UCSD-AML1 (cell line): ENCODE measurements around the gene WDPCP.
"Not testable (repeated sequence)": the region's sequence is repeated elsewhere in the genome, so short reads cannot be mapped to it uniquely, and the experiment has no call there.

Source experiments
- DNase-seq: peaks from one replicate; lab custom pipeline; 2025; ENCODE audit not compliant: unreplicated experiment; lab: John Stamatoyannopoulos, UW

The WDPCP gene

DNA sequence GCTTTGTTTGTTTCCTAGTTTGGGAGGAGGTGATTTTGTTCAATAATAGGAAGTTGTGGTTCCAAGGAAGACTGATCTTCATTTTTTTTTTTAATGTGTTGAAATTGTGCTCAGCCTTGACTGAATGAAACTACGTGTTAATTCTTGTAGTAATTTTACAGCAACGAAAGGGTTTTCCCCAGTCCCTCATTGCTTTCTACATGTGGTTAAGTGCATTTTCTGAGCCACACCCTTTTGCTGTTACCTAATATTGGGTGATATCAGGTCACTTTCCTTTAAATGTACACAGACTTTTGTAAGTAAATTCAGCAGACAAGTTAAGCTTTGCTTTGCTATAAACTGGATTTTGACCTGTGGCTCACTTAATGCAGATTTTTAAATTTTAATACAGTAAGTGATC is 464.1 kb downstream of the WDPCP start:
- no peak for DNase-seq

DNA sequence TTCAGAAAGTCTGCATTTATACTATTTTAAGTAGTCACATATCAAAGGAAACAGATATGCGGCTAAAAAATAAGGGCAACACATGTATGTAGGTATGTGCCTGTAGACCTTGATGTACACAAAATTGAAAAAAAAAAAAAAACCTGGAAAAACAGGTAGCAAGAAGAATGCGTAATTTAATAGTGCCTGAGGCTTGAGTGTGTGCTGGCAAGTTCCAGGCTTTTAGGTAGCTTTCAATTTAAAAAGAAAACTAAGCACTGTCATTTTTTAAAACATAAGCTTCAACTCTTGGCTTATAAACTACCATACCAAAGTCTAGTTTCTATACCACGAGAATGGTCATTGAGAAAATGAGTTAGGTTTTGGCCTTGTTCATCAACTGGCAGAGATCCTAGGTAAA is 465.4 kb downstream of the WDPCP start:
- no peak for DNase-seq

DNA sequence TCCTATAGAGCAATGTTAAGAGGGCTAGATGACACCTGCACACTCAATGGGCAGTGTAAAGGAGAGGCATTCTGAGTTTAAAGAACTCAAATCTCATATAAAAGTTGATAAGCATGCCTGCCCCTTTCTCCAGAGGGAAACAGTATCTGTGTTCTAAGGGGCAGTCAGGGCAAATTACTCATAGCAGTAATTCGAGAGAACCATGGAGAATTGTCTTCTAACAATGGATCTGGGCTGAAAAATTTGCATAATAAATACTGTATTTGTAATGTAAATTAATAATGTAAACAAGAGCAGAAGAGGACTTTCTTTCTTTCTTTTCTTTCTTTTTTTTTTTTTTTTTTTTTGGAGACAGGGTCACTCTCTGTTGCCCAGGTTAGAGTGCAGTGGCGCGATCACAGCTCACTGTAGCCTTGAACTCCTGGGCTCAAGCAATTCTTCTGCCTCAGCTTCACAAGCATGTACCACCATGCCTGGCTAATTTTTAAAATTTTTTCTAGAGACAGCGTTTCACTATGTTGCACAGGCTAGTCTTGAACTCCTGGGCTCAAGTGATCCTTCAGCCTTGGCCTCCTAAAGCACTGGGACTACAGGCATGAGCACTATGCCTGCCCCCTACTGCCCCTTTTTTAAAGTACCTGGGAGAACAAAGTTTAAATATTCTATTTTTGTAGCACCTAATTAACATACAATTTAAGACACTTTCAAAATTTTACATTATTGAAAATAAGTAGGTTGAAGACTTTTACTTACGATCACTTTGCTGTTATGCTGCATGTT is 467.0 kb downstream of the WDPCP start:
- DNase-seq = no peak

DNA sequence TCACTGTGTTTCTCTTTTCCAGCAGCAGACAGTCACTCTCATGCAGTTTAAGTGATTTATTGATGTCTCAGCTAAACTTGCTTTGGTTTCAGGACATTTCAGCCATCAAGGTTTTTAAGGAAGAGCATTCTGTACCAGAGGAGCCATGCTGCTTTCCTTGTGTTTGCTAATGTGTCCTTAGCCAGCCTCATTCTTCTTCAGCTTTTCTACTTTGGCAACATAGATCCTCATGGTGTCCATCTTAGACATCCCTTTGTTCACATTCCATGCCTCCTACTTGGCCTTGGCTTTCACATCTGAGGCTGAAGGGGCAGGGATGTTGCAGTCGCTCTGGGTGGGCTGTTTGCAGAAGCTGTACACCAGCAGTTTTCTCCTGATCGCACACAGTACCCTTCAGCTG is 469.5 kb downstream of the WDPCP start:
- no peak for DNase-seq

DNA sequence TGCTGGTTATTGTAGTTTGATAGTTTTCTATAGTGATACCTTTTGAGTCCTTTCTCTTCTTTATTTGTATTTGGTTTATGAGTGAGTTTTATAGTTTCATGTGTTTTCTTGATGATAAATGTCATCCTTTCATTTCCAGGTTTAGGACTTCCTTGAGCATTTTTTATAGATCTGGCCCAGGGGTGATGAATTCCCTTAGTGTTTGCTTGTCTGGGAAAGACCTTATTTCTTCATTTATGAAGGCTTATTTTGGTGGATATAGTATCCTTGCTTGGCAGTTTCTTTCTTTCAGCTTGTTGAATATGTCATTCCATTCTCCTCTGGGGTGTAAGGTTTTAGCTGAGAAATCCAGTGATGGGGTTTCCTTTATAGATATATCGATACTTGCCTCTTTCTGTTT is 483.8 kb downstream of the WDPCP start:
- DNase-seq = no peak

DNA sequence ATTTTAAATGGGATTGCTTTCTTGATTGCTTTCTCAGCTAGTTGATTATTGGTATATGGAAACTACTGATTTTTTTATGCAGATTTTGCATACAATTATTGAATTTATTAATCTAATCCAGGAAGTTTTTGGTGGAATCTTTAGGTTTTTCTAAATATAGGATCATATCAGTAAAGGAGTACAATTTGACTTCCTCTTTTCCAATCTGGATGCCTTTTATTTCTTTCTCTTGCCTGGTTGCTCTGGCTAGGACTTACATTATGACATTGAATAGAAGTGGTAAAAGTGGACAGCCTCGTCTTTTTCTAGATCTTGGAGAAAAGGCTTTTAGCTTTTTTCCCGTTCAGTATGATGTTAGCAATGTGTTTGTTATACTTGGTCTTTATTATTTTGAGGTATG is 486.3 kb downstream of the WDPCP start:
- DNase-seq = no peak

DNA sequence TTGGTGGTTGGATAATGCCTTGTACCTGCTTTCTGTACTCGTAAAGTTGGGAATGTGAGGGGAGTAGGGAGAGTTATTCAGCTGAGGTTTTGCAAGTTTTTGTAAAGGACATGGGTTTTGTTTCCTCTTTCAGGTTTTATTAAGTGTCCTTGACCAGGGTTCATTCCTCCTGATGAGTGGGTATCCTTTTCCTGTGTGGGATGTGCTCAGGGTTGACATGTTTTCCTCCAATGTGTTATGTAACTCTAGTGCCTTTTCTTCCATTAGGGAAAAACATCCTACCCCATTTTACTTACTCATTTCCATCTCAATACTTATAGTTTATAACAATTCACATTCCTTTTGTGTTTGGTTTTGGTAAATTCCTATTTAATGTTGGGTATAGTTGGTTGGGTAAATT is 489.2 kb downstream of the WDPCP start:
- no peak for DNase-seq

DNA sequence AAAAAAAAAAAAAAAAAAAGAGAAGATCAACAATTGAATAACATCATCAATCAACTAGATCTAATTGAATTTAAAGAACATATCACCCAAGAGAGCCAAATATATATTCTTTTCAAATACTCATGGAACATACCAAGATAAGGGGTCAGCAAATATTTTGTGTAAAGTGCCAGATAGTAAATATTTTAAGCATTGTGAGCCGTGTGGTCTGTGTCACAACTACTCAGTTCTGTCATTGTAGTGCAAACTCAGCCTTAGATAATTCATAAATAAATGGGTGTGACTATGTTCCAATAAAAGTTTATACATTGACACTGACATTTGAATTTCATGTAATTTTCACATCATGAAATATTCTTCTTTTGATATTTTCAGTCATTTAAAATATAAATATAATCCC is 491.8 kb downstream of the WDPCP start:
- DNase-seq = no peak

DNA sequence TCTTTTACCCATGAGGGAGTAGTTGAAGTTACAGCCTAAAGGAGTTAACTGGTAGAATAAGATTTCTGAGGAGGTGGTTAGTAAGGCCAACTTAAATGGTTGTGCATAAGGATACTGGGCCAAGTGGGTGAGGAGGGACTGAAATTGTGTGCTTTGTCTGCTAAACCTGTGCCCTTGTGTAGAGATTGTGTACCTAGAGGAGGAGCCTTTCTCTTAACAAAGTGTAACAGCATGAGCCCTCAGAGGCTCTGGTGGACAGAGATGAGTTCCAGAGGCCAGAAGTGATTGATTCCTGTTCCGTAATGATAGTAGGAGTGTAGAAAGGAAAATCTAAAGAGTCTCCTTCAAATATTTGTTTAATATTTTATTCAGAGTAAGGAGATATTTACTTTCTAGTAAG is 494.8 kb downstream of the WDPCP start:
- DNase-seq = no peak

DNA sequence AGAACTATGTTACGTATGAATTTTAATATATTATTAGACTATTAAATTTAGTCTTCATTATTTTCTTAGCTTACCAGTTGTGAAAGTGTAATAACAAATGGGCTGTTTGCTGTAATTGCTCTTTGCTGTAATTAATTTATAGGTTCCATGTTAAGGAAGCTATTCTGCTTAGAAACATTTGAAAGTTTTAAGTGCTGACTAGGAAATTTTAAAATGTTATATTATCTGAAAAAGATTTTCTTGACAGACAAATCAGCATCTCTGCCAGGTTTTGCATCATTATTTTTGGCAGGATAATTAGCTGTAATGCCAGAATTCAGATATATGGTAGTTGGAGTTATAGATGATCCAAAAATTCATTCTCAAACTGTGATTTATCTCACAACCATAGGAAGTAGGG is 495.4 kb downstream of the WDPCP start:
- DNase-seq = no peak

DNA sequence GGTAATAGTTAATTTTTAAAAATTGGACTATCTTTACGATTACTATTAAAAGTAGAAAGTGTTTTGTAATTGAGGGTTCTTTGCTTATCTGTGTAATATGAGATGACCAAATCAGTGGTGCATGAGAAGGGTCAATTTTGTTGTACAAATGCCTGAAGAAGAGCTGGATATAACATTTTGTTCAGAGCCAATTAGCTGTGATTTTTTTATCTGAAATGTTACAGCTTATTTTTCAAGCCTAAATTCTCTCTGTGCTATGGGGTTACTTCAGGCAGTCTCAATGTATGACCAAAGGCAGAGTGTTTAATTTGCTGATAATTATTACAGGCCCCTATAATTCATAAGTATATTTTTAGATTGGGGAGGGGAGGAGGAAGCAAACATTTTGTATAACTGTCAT is 495.9 kb downstream of the WDPCP start:
- no peak for DNase-seq

DNA sequence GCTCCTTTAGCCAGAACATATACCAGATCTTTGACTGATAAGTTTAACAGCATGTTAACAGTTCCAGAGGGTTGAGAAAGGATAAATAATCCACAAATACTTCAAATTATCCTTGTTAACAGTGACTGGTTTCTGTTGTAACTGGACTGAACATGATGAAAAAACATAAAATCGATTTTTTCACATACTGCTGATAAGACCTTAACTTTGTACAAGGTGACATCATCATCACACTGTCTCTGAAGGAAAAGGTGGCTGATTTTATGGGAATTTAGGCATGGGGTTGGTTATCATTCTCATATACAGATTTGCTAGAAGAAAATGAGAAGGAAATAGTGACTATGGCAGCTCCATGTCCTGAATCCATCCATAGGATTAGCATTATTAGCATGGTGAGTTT is 501.6 kb downstream of the WDPCP start:
- no peak for DNase-seq

DNA sequence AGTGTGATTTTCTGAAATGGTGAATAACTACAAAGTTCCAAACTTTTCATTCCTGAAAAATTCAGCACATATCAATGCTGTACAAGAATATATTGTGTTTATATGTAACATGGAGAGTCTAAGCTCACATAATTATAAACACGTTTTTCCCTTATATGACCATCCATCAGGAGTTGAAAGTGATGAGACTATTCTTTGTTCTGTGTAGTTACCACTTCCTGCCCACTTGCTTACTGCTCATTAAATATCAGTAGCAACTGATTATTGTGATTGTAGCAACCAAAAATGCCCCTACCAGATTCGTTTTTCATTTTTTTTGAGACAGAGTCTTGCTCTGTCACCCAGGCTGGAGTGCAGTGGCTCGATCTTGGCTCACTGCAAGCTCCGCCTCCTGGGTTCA is 506.9 kb downstream of the WDPCP start:
- DNase-seq = no peak

DNA sequence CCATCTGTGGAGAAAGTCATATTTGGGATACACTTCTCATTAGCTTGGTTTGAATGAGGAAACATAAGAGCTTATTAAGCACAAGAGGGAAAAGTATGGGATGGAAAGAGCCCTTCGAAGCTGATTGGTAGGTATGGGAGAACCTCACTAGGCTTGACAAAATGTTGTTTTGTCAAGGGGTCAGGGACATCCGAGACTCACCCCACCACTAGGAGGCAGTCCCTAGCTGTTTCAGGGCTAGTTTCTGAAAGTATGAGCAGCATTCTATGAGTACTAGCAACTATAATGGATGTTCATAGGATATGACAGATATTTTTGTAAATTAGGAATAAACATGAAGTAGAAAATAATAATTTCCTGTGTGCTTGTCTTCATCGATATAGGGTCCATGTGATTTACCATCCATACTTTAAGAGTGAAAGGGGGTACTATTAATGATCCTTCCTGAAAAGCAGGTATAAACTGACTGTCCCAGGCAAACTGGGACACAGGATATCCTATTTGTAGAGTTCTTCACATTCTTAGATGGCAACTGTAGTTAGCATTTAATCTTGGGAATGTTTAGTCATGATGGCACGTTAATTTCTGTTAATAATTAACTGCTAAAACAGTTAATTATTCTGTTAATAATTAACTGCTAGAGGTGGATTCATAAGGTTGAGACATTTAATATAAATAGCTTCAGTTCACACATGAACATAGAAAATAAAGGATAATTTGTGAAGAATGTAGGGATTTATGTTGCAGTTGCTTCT is 509.2 kb downstream of the WDPCP start:
- DNase-seq = peak; percentile 25

DNA sequence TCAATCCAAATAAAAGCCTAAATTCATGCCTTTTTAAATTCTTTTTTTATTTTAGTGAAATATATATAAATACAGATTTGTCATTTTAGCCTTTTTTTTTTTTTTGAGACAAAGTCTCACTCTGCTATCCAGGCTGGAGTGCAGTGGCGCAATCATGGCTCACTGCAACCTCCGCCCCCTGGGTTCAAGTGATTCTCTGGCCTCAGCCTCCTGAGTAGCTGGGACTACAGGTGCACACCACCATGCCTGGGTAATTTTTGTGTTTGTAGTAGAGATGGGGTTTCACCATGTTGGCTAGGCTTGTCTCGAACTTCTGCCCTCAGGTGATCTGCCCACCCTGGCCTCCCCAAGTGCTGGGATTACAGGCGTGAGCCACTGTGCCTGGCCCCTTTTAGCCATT is 513.9 kb downstream of the WDPCP start:
- DNase-seq = not testable (repeated sequence)

DNA sequence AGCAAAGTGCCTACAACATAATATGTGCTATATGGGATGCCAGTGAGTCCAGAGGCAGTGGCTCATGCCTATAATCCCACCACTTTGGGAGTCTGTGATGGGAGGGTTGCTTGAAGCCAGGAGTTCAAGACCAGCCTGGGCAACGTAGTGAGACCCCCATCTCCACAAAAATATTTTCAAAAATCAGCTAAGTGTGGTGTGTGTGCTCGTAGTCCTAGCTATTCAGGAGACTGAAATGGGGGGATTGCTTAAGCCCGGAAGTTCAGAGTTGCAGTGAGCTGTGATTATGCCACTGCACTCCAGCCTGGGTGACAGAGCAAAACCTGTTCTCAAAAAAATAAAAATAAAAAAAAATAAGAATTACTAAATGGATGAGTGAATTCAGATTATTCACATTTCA is 514.3 kb downstream of the WDPCP start:
- no peak for DNase-seq

DNA sequence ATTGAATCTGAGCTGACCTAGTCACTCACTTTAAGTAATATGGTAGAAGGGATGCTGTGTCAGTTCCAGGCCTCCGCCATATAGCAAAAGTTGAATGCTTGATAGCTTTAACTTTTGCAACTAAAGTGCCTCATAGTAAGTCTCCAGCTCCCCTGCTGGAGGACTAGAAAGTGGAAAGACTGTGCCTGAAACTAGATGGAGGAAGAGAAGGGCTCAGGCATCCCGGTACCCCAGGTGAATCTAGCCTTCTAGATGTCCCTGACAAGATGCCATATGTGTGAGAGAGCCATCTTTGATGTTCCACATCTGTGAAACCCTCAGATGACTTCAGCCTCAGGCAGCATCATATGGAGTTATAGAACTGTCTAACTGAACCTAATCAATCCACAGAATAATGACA is 516.6 kb downstream of the WDPCP start:
- DNase-seq = no peak
